ENCODE results near the gene GDPGP1.

- TF ChIP-seq POLR2AphosphoS2 (IDR thresholded peaks at IDR 0.05; ENCODE audit: low read depth, low read length): no peak
- TF ChIP-seq STAT3 (IDR thresholded peaks at IDR 0.05; ENCODE audit: low read depth, low read length): no peak
- no peak for TF ChIP-seq POLR2AphosphoS5 (IDR thresholded peaks at IDR 0.05; ENCODE audit: low read length)
- TF ChIP-seq CTCF (IDR thresholded peaks at IDR 0.05 in 2 of 3, conservative IDR thresholded peaks at IDR 0.05 in 1 of 3; ENCODE audit: control insufficient read depth in 2 of 3, extremely low read depth in 1 of 3, insufficient read depth in 1 of 3, low read depth in 3 of 3, low read length in 3 of 3): no peak
- TF ChIP-seq SREBF1 (IDR thresholded peaks at IDR 0.05; ENCODE audit: low read length): no peak
- no peak for TF ChIP-seq ASH2L (IDR thresholded peaks at IDR 0.05; ENCODE audit: borderline replicate concordance, low read depth)
- no peak for TF ChIP-seq ZNF592 (IDR thresholded peaks at IDR 0.05)
- TF ChIP-seq POLR2A (IDR thresholded peaks at IDR 0.05; ENCODE audit: low read depth, low read length): no peak
- no peak for TF ChIP-seq SIX5 (IDR thresholded peaks at IDR 0.05; ENCODE audit: low read depth, low read length, severe bottlenecking)
These were observed 9.0 kb upstream of the GDPGP1 start for GRCh38 chr15:90225047-90225446.
